IMR-90 (cell line): ENCODE results near the gene TRIM41. TPM values are rescaled to one million over a fixed set of nuclear protein-coding genes. Genes with fewer than 3 reads are reported as not detected.

Source experiments
- ATAC-seq: fragments of 200-7000 bp; cut with Tn5 transposase; 2 replicates; pipeline ENCODE4 v1.9.1; 2020; ENCODE audit warnings: low read depth, mild to moderate bottlenecking, moderate library complexity
- BruUV-seq: library from RNA; stranded (reverse); fragments of 400-500 nt; replicated peaks from 2 replicates; lab custom pipeline; 2021; lab: Mats Ljungman, UMichigan
- CTCF ChIA-PET: fragments of 300-600 bp; formaldehyde crosslinking; extraction: SDS; loops from one replicate; lab custom pipeline; 2021; ENCODE audit warnings: antibody characterized with exemption; lab: Yijun Ruan, JAX
- POLR2A ChIA-PET: fragments of 300-600 bp; sonication (Branson Sonifier 250); formaldehyde crosslinking; loops from one replicate; lab custom pipeline; 2022; ENCODE audit warnings: antibody characterized with exemption; ENCODE audit not compliant: unreplicated experiment; lab: Charles Lee
- DNase-seq: peaks from one replicate; pipeline ENCODE4 v3.0.0; 2013
- H2AFZ ChIP-seq: replicated peaks from 2 replicates; pipeline ENCODE3; 2013; ENCODE audit warnings: low read length, mild to moderate bottlenecking; ENCODE audit not compliant: poor library complexity
- H2AK5ac ChIP-seq: 2 replicates; pipeline ENCODE4 v1.6.1; 2013; ENCODE audit warnings: low read depth, low read length, inconsistent platforms
- H2AK9ac ChIP-seq: replicated peaks from 2 replicates; pipeline ENCODE3; 2013; ENCODE audit warnings: mild to moderate bottlenecking, low read depth, low read length, moderate library complexity; ENCODE audit not compliant: poor library complexity
- H2BK120ac ChIP-seq: 2 replicates; pipeline ENCODE4 v1.6.1; 2013; ENCODE audit warnings: low read depth, low read length, inconsistent platforms
- H2BK15ac ChIP-seq: 3 replicates; pipeline ENCODE4 v1.6.1; 2013; ENCODE audit warnings: low read depth, low read length, inconsistent platforms
- H2BK20ac ChIP-seq: 2 replicates; pipeline ENCODE4 v1.6.1; 2013; ENCODE audit warnings: low read depth, mild to moderate bottlenecking, inconsistent platforms, low read length, moderate library complexity
- H2BK5ac ChIP-seq: 2 replicates; pipeline ENCODE4 v1.6.1; 2013; ENCODE audit warnings: mild to moderate bottlenecking, low read depth, low read length, inconsistent platforms; ENCODE audit not compliant: poor library complexity, severe bottlenecking
- H3K14ac ChIP-seq: replicated peaks from 2 replicates; pipeline ENCODE4 v1.6.1; 2013; ENCODE audit warnings: low read depth, low read length, inconsistent platforms
- H3K18ac ChIP-seq: 2 replicates; pipeline ENCODE4 v1.6.1; 2013; ENCODE audit warnings: low read depth, low read length, control low read depth
- H3K23ac ChIP-seq: 2 replicates; pipeline ENCODE4 v1.6.1; 2013; ENCODE audit warnings: low read depth, low read length, inconsistent platforms
- H3K27ac ChIP-seq: 2 replicates; pipeline ENCODE4 v1.5.1; 2013; ENCODE audit warnings: mild to moderate bottlenecking, control low read depth, low read length; ENCODE audit not compliant: insufficient read depth
- H3K27me3 ChIP-seq: 2 replicates; pipeline ENCODE4 v1.6.1; 2013; ENCODE audit warnings: low read length; ENCODE audit not compliant: control insufficient read depth, insufficient read depth
- H3K36me3 ChIP-seq: 2 replicates; pipeline ENCODE4 v1.6.1; 2013; ENCODE audit warnings: low read length, mixed read lengths; ENCODE audit not compliant: control insufficient read depth, insufficient read depth
- H3K4ac ChIP-seq: 2 replicates; pipeline ENCODE4 v1.6.1; 2013; ENCODE audit warnings: low read depth, low read length, inconsistent platforms
- H3K4me1 ChIP-seq: 2 replicates; pipeline ENCODE4 v1.6.1; 2013; ENCODE audit warnings: low read length, mixed read lengths; ENCODE audit not compliant: control insufficient read depth, insufficient read depth
- H3K4me2 ChIP-seq: 2 replicates; pipeline ENCODE4 v1.6.1; 2013; ENCODE audit warnings: low read depth, mild to moderate bottlenecking, control low read depth, low read length, moderate library complexity
- H3K4me3 ChIP-seq: 2 replicates; pipeline ENCODE4 v1.5.1; 2013; ENCODE audit warnings: low read depth, mild to moderate bottlenecking, control low read depth, low read length, moderate library complexity; ENCODE audit not compliant: insufficient read depth
- H3K56ac ChIP-seq: 2 replicates; pipeline ENCODE4 v1.6.1; 2013; ENCODE audit warnings: low read length, inconsistent platforms; ENCODE audit not compliant: insufficient read depth; ENCODE audit errors: extremely low read depth
- H3K79me1 ChIP-seq, 2 experiments: 2 replicates each; pipeline ENCODE4 v1.6.1; 2013; ENCODE audit warnings: low read length in 2 of 2, inconsistent platforms in 1 of 2, low read depth in 1 of 2
- H3K9ac ChIP-seq: 2 replicates; pipeline ENCODE4 v1.6.1; 2013; ENCODE audit warnings: low read depth, low read length, control low read depth
- H3K9me1 ChIP-seq: 2 replicates; pipeline ENCODE4 v1.6.1; 2013; ENCODE audit warnings: low read length, inconsistent platforms; ENCODE audit not compliant: insufficient read depth
- H3K9me3 ChIP-seq: 2 replicates; pipeline ENCODE4 v1.6.1; 2013; ENCODE audit warnings: low read length; ENCODE audit not compliant: control insufficient read depth, insufficient read depth
- H4K20me1 ChIP-seq: 2 replicates; pipeline ENCODE4 v1.6.1; 2013; ENCODE audit warnings: low read length, inconsistent platforms; ENCODE audit not compliant: insufficient read depth
- H4K5ac ChIP-seq: 2 replicates; pipeline ENCODE4 v1.6.1; 2013; ENCODE audit warnings: mild to moderate bottlenecking, low read depth, low read length, control low read depth
- H4K8ac ChIP-seq, 2 experiments: 2 replicates each; pipeline ENCODE4 v1.6.1; 2013; ENCODE audit warnings: low read depth in 2 of 2, low read length in 2 of 2, control low read depth in 1 of 2, inconsistent platforms in 1 of 2
- H4K91ac ChIP-seq: 2 replicates; pipeline ENCODE4 v1.6.1; 2013; ENCODE audit warnings: low read depth, low read length, inconsistent platforms; ENCODE audit not compliant: insufficient read depth
- BHLHE40 ChIP-seq: fragments of 150-350 bp; IDR thresholded peaks from 2 replicates; pipeline ENCODE4 v1.6.1; 2016; ENCODE audit warnings: mild to moderate bottlenecking, low read depth, low read length
- CEBPB ChIP-seq: IDR thresholded peaks from 2 replicates; pipeline ENCODE4 v1.6.1; 2012; ENCODE audit warnings: low read depth, low read length, improper control_type of control experiment
- CHD1 ChIP-seq: IDR thresholded peaks from 2 replicates; pipeline ENCODE4 v1.6.1; 2012; ENCODE audit warnings: low read depth, low read length, improper control_type of control experiment
- FOS ChIP-seq: fragments of 150-350 bp; IDR thresholded peaks from 2 replicates; pipeline ENCODE4 v1.6.1; 2016; ENCODE audit warnings: low read depth, low read length
- MAFK ChIP-seq: IDR thresholded peaks from 2 replicates; pipeline ENCODE4 v1.6.1; 2012; ENCODE audit warnings: low read depth, low read length, improper control_type of control experiment
- MAZ ChIP-seq: IDR thresholded peaks from 2 replicates; pipeline ENCODE4 v1.6.1; 2012; ENCODE audit warnings: low read depth, mild to moderate bottlenecking, low read length, improper control_type of control experiment, moderate library complexity, borderline replicate concordance
- MXI1 ChIP-seq: IDR thresholded peaks from 2 replicates; pipeline ENCODE4 v1.6.1; 2012; ENCODE audit warnings: low read depth, mild to moderate bottlenecking, low read length, moderate library complexity, borderline replicate concordance
- NFE2L2 ChIP-seq: fragments of 150-350 bp; IDR thresholded peaks from 2 replicates; pipeline ENCODE4 v1.6.1; 2016; ENCODE audit warnings: low read depth, mild to moderate bottlenecking, low read length
- POLR2A ChIP-seq: IDR thresholded peaks from 2 replicates; pipeline ENCODE4 v1.6.1; 2012; ENCODE audit warnings: mild to moderate bottlenecking, low read depth, low read length
- RAD21 ChIP-seq: IDR thresholded peaks from 2 replicates; pipeline ENCODE4 v1.6.1; 2012; ENCODE audit warnings: low read length, improper control_type of control experiment
- RCOR1 ChIP-seq: IDR thresholded peaks from 2 replicates; pipeline ENCODE4 v1.6.1; 2012; ENCODE audit warnings: mild to moderate bottlenecking, low read length, improper control_type of control experiment; ENCODE audit not compliant: insufficient replicate concordance
- RFX5 ChIP-seq: IDR thresholded peaks from 2 replicates; pipeline ENCODE4 v1.8.0; 2012; ENCODE audit warnings: low read depth, mild to moderate bottlenecking, low read length, moderate library complexity
- SMC3 ChIP-seq: fragments of 150-350 bp; IDR thresholded peaks from 2 replicates; pipeline ENCODE4 v1.6.1; 2016; ENCODE audit warnings: low read depth, mild to moderate bottlenecking, antibody characterized with exemption, low read length, moderate library complexity
- WGBS, 2 experiments: methylation state at CpG; one replicate each; pipeline versions ENCODE4 v1.1.5 to v1.1.7; 2013; ENCODE audit warnings: missing lambda C conversion rate in 2 of 2; ENCODE audit not compliant: insufficient read length in 1 of 2; ENCODE audit errors: extremely low coverage in 2 of 2; 5-methylcytosine and 5-hydroxymethylcytosine counted together
- dilution Hi-C: fragments of 300-500 bp; cut with HindIII; formaldehyde crosslinking; loops from one replicate; pipeline ENCODE4 v1.14.3; 2018; ENCODE audit warnings: low sequenced_read_pairs; ENCODE audit not compliant: unreplicated experiment
- in situ Hi-C: fragments of 300-500 bp; cut with MboI; formaldehyde crosslinking; loops from 3 replicates; pipeline ENCODE4 v1.14.3; 2019; ENCODE audit warnings: low sequenced_read_pairs, inconsistent platforms, mixed read lengths
- intact Hi-C: fragments of 100-400 bp; cut with micrococcal nuclease; formaldehyde crosslinking; loops from 2 replicates; pipeline ENCODE4 v1.10.0; 2022
- polyA plus RNA-seq, 3 experiments: library from polyadenylated mRNA; depleted of rRNA; stranded (reverse); fragments of >200 nt; gene quantifications; 2 replicates each; pipeline ENCODE4 v1.2.3, GENCODE V29; 2012; ENCODE audit warnings: low replicate concordance in 1 of 3
- total RNA-seq: library from RNA; depleted of rRNA; stranded (reverse); fragments of >200 nt; gene quantifications from 2 replicates; pipeline ENCODE4 v1.2.3, GENCODE V29; 2012
- TF ChIP-seq, protein P1 (sequence below): conservative IDR thresholded peaks from 2 replicates; pipeline ENCODE4 v1.5.1; 2012; ENCODE audit warnings: mild to moderate bottlenecking, low read depth, low read length, improper control_type of control experiment
- TF ChIP-seq, protein P2 (sequence below): fragments of 150-350 bp; IDR thresholded peaks from 2 replicates; pipeline ENCODE4 v1.6.1; 2017; ENCODE audit warnings: mild to moderate bottlenecking, antibody characterized with exemption, low read length, low read depth
- TF ChIP-seq, protein P3 (sequence below): fragments of 150-350 bp; IDR thresholded peaks from 2 replicates; pipeline ENCODE4 v1.6.1; 2016; ENCODE audit warnings: low read depth, mild to moderate bottlenecking, low read length, moderate library complexity, borderline replicate concordance

The TRIM41 gene
- total and polyA plus RNA-seq, 2 of the 4 experiments (the other 2 are of a cell fraction), result 5.9 to 15.7 TPM

DNA sequence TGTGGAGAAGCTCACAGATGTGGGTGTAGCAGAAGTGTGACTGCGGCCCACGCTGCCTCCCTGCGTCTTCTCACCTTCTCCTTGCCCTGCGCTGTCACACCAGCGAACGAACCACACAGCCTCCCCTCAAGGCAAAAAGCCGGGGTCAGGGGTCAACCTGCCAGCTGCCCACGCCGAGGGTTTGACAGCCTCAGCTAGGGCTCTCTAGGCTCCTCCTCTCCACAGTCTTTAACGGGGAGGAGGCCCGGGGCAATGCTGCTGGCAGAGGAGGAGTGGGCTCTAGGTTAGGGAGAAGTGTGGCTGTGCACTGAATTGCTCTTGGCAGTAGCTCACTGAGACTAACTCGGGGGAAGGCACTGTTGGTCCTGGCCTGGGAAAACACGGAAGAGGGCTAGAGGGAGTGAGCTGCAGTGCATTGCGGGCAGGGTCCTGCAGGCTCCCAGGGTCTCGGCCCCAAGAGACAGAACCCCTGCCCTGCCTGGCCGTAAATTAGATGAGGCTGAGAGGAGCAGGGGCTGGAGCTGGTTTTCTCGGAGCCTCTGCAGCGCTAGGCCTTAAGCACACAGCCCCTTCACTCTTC is 42.1 kb downstream of the TRIM41 start:
- H3K4ac ChIP-seq, result no peak overlapping the region
- H3K4me2 ChIP-seq, result no peak overlapping the region
- no TSS peak for BruUV-seq
- CTCF ChIA-PET, result interaction anchor here (0.6 kb wide), 2 partner anchors 62 to 761 kb away, joined by 3 to 5 read pairs; no protein-coding TSS in a partner anchor
- TF ChIP-seq, protein P1, sequence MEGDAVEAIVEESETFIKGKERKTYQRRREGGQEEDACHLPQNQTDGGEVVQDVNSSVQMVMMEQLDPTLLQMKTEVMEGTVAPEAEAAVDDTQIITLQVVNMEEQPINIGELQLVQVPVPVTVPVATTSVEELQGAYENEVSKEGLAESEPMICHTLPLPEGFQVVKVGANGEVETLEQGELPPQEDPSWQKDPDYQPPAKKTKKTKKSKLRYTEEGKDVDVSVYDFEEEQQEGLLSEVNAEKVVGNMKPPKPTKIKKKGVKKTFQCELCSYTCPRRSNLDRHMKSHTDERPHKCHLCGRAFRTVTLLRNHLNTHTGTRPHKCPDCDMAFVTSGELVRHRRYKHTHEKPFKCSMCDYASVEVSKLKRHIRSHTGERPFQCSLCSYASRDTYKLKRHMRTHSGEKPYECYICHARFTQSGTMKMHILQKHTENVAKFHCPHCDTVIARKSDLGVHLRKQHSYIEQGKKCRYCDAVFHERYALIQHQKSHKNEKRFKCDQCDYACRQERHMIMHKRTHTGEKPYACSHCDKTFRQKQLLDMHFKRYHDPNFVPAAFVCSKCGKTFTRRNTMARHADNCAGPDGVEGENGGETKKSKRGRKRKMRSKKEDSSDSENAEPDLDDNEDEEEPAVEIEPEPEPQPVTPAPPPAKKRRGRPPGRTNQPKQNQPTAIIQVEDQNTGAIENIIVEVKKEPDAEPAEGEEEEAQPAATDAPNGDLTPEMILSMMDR, result no peak
- no peak for TF ChIP-seq RFX5
- no peak for TF ChIP-seq NFE2L2
- TF ChIP-seq POLR2A, result no peak
- no peak for TF ChIP-seq MAZ
- TF ChIP-seq SMC3, result no peak
- TF ChIP-seq MAFK, result no peak
- no peak for TF ChIP-seq CEBPB
- no peak for TF ChIP-seq CHD1
- TF ChIP-seq, protein P2, sequence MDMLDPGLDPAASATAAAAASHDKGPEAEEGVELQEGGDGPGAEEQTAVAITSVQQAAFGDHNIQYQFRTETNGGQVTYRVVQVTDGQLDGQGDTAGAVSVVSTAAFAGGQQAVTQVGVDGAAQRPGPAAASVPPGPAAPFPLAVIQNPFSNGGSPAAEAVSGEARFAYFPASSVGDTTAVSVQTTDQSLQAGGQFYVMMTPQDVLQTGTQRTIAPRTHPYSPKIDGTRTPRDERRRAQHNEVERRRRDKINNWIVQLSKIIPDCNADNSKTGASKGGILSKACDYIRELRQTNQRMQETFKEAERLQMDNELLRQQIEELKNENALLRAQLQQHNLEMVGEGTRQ, result no peak
- TF ChIP-seq MXI1, result no peak
- TF ChIP-seq FOS, result no peak
- TF ChIP-seq, protein P3, sequence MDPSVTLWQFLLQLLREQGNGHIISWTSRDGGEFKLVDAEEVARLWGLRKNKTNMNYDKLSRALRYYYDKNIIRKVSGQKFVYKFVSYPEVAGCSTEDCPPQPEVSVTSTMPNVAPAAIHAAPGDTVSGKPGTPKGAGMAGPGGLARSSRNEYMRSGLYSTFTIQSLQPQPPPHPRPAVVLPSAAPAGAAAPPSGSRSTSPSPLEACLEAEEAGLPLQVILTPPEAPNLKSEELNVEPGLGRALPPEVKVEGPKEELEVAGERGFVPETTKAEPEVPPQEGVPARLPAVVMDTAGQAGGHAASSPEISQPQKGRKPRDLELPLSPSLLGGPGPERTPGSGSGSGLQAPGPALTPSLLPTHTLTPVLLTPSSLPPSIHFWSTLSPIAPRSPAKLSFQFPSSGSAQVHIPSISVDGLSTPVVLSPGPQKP, result no peak
- no peak for TF ChIP-seq RAD21
- no peak for TF ChIP-seq RCOR1
- TF ChIP-seq BHLHE40, result no peak
- no peak overlapping the region for H2BK5ac ChIP-seq
- H3K23ac ChIP-seq, result no peak overlapping the region
- peaks cover under 1% of the 10 kb centered on the region; the same call in 1 of the 2 replicates for H4K20me1 ChIP-seq
- in situ Hi-C loops (no loop called here), dilution Hi-C loops (no loop called here), intact Hi-C loops (no loop called here)
- DNase-seq (no peak), ATAC-seq (no peak)
- H2AK9ac ChIP-seq, result no peak overlapping the region
- H3K9ac ChIP-seq, result no peak overlapping the region
- H2AK5ac ChIP-seq, result no peak overlapping the region
- H3K9me3 ChIP-seq, result no peaks in the 10 kb centered on the region
- H3K27ac ChIP-seq, result no peak overlapping the region
- H4K5ac ChIP-seq, result no peak overlapping the region
- no peak overlapping the region for H2AFZ ChIP-seq
- H3K4me1 ChIP-seq, result no peaks in the 10 kb centered on the region
- no peak overlapping the region for H2BK15ac ChIP-seq
- H2BK120ac ChIP-seq, result no peak overlapping the region
- 67% methylated on average over 3 of the region's 18 CpGs; no CpG with 5 or more reads in 1 of the 2 experiments for WGBS, 2 experiments
- no peak overlapping the region for H4K8ac ChIP-seq
- no peaks in the 10 kb centered on the region for H3K27me3 ChIP-seq
- peaks cover 6 to 24% of the 10 kb centered on the region in 2 experiments; a peak in 3 of 4 replicates for H3K79me1 ChIP-seq
- H3K18ac ChIP-seq, result no peak overlapping the region
- no peak overlapping the region for H3K4me3 ChIP-seq
- no peak overlapping the region for H4K91ac ChIP-seq
- no peak overlapping the region for H3K56ac ChIP-seq
- H3K9me1 ChIP-seq, result peaks cover 7% of the 10 kb centered on the region; the same call in 1 of the 2 replicates
- no peak overlapping the region for H3K14ac ChIP-seq
- POLR2A ChIA-PET, result interaction anchor here (0.5 kb wide), 1 partner anchor 455 kb away, joined by 5 read pairs; no protein-coding TSS in a partner anchor
- H2BK20ac ChIP-seq, result no peak overlapping the region
- H3K36me3 ChIP-seq, result peaks cover 5% of the 10 kb centered on the region; the same call in 1 of the 2 replicates
